H1 (cell line): ENCODE measurements around the gene SHOC1. TPM values are rescaled to one million over a fixed set of nuclear protein-coding genes. Genes with fewer than 3 reads are reported as not detected.

Source experiments
- CTCF ChIA-PET: fragments of 300-600 bp; sonication (Branson Sonifier 250); formaldehyde crosslinking; loops from one replicate; lab custom pipeline; 2021; ENCODE audit not compliant: partially characterized antibody; lab: Charles Lee
- POLR2A ChIA-PET: fragments of 300-600 bp; sonication (Branson Sonifier 250); formaldehyde crosslinking; loops from one replicate; lab custom pipeline; 2021; ENCODE audit warnings: inconsistent platforms; ENCODE audit not compliant: partially characterized antibody; lab: Charles Lee
- DNase-seq, 2 experiments: peaks; one replicate each; pipeline versions ENCODE4 v3.0.0 to v3.0.0-alpha.2; 2010 to 2022; ENCODE audit warnings: low spot score in 2 of 2, low read depth in 1 of 2, mixed read lengths in 1 of 2
- FAIRE-seq: peaks from 2 replicates; lab custom pipeline; 2011; peaks lifted over from hg19 to GRCh38; lab: Jason Lieb, UNC
- H2AFZ ChIP-seq: 2 replicates; pipeline ENCODE4 v1.8.1; 2012; ENCODE audit warnings: low read length, inconsistent platforms
- H2AK5ac ChIP-seq: 2 replicates; pipeline ENCODE4 v1.6.1; 2013; ENCODE audit warnings: low read depth, low read length
- H2BK120ac ChIP-seq: replicated peaks from 2 replicates; pipeline ENCODE3; 2013; ENCODE audit warnings: low read depth, low read length, inconsistent platforms
- H2BK12ac ChIP-seq: 2 replicates; pipeline ENCODE4 v1.6.1; 2013; ENCODE audit warnings: low read depth, low read length
- H2BK15ac ChIP-seq: 2 replicates; pipeline ENCODE4 v1.6.1; 2013; ENCODE audit warnings: low read length
- H2BK20ac ChIP-seq: 2 replicates; pipeline ENCODE4 v1.6.1; 2013; ENCODE audit warnings: low read length
- H2BK5ac ChIP-seq: 2 replicates; pipeline ENCODE4 v1.6.1; 2013; ENCODE audit warnings: low read depth, low read length
- H3K14ac ChIP-seq: 2 replicates; pipeline ENCODE4 v1.6.1; 2013; ENCODE audit warnings: inconsistent platforms; ENCODE audit not compliant: insufficient read length
- H3K18ac ChIP-seq: 2 replicates; pipeline ENCODE4 v1.6.1; 2013; ENCODE audit warnings: low read length; ENCODE audit errors: extremely low read depth
- H3K23ac ChIP-seq: 2 replicates; pipeline ENCODE4 v1.6.1; 2013; ENCODE audit warnings: inconsistent platforms; ENCODE audit not compliant: insufficient read length
- H3K23me2 ChIP-seq: 2 replicates; pipeline ENCODE4 v1.6.1; 2013; ENCODE audit warnings: low read depth, low read length
- H3K27ac ChIP-seq: 2 replicates; pipeline ENCODE4 v1.6.1; 2011; ENCODE audit warnings: low read depth, low read length, inconsistent platforms
- H3K27me3 ChIP-seq, 4 experiments: replicated peaks in 1 of 4; 1 replicate in 1 of 4; 2 replicates in 3 of 4; pipeline versions ENCODE4 v1.6.1 to v1.8.1; 2011 to 2013; ENCODE audit warnings: low read length in 3 of 4, mild to moderate bottlenecking in 3 of 4, inconsistent platforms in 2 of 4, mixed read lengths in 2 of 4, moderate library complexity in 1 of 4; ENCODE audit not compliant: control insufficient read depth in 3 of 4, insufficient read depth in 3 of 4; ENCODE audit errors: extremely low read depth in 1 of 4
- H3K36me3 ChIP-seq, 4 experiments: 2 replicates each; pipeline versions ENCODE4 v1.6.1 to v1.8.1; 2011 to 2013; ENCODE audit warnings: mild to moderate bottlenecking in 4 of 4, low read length in 3 of 4, moderate library complexity in 2 of 4, control low read depth in 1 of 4, inconsistent platforms in 1 of 4; ENCODE audit not compliant: insufficient read depth in 4 of 4, control insufficient read depth in 2 of 4
- H3K4ac ChIP-seq: replicated peaks from 2 replicates; pipeline ENCODE3; 2013; ENCODE audit warnings: low read length, low read depth, mixed read lengths, inconsistent platforms; ENCODE audit not compliant: insufficient read length
- H3K4me1 ChIP-seq, 4 experiments: replicated peaks in 1 of 4; 1 replicate in 1 of 4; 2 replicates in 3 of 4; pipeline versions ENCODE4 v1.6.1 to v1.8.1; 2011 to 2013; ENCODE audit warnings: low read length in 3 of 4, inconsistent platforms in 2 of 4, mixed read lengths in 1 of 4; ENCODE audit not compliant: insufficient read depth in 4 of 4, control insufficient read depth in 3 of 4
- H3K4me2 ChIP-seq, 2 experiments: 2 replicates each; pipeline versions ENCODE4 v1.6.1 to v1.8.1; 2011 to 2013; ENCODE audit warnings: low read depth in 2 of 2, low read length in 2 of 2, control low read depth in 1 of 2, inconsistent platforms in 1 of 2, mild to moderate bottlenecking in 1 of 2; ENCODE audit not compliant: insufficient read depth in 1 of 2
- H3K4me3 ChIP-seq, 4 experiments: fragments of 200-600, 300-600 bp in 1 of 4; sonication (generic), shearing (Covaris generic), sonication (Bioruptor Twin) in 1 of 4; 2 replicates each; pipeline versions ENCODE4 v1.5.1 to v1.8.1; 2011 to 2016; ENCODE audit warnings: low read length in 4 of 4, low read depth in 3 of 4, control low read depth in 2 of 4, inconsistent platforms in 2 of 4, mild to moderate bottlenecking in 2 of 4, mixed read lengths in 1 of 4, moderate library complexity in 1 of 4; ENCODE audit not compliant: insufficient read depth in 2 of 4; ENCODE audit errors: extremely low read depth in 1 of 4
- H3K56ac ChIP-seq: replicated peaks from 2 replicates; pipeline ENCODE3; 2013; ENCODE audit warnings: low read depth, mild to moderate bottlenecking, mixed read lengths, low read length, inconsistent platforms; ENCODE audit not compliant: insufficient read length
- H3K79me1 ChIP-seq: 2 replicates; pipeline ENCODE4 v1.6.1; 2013; ENCODE audit warnings: low read depth, low read length, control low read depth
- H3K79me2 ChIP-seq, 2 experiments: 2 replicates each; pipeline versions ENCODE4 v1.6.1 to v1.8.1; 2012 to 2013; ENCODE audit warnings: low read length in 2 of 2, mild to moderate bottlenecking in 2 of 2, inconsistent platforms in 1 of 2; ENCODE audit not compliant: insufficient read depth in 2 of 2, control insufficient read depth in 1 of 2
- H3K9ac ChIP-seq, 4 experiments: replicated peaks in 1 of 4; 1 replicate in 1 of 4; 2 replicates in 3 of 4; pipeline versions ENCODE4 v1.6.1 to v1.8.1; 2011 to 2013; ENCODE audit warnings: low read depth in 3 of 4, low read length in 3 of 4, control low read depth in 2 of 4, mild to moderate bottlenecking in 2 of 4, moderate library complexity in 2 of 4, inconsistent platforms in 1 of 4; ENCODE audit errors: extremely low read depth in 1 of 4
- H3K9me3 ChIP-seq, 2 experiments: 2 replicates each; pipeline versions ENCODE4 v1.6.1 to v1.8.1; 2012 to 2013; ENCODE audit warnings: mild to moderate bottlenecking in 2 of 2, moderate library complexity in 2 of 2, control low read depth in 1 of 2, inconsistent platforms in 1 of 2, low read depth in 1 of 2, low read length in 1 of 2, mixed read lengths in 1 of 2; ENCODE audit not compliant: insufficient read depth in 2 of 2
- H4K20me1 ChIP-seq, 2 experiments: replicated peaks in 1 of 2; 2 replicates each; pipeline versions ENCODE3 to v1.8.1; 2011 to 2013; ENCODE audit warnings: inconsistent platforms in 2 of 2, low read length in 2 of 2, mild to moderate bottlenecking in 1 of 2; ENCODE audit not compliant: insufficient read depth in 2 of 2, control insufficient read depth in 1 of 2
- H4K5ac ChIP-seq: 2 replicates; pipeline ENCODE4 v1.6.1; 2013; ENCODE audit warnings: low read length, low read depth, mixed read lengths, inconsistent platforms; ENCODE audit not compliant: insufficient read length
- H4K8ac ChIP-seq: 2 replicates; pipeline ENCODE4 v1.8.0; 2013; ENCODE audit warnings: mild to moderate bottlenecking, moderate library complexity, low read length, inconsistent platforms; ENCODE audit not compliant: insufficient read depth; ENCODE audit errors: extremely low read depth
- H4K91ac ChIP-seq: replicated peaks from 2 replicates; pipeline ENCODE3; 2013; ENCODE audit warnings: low read length, mixed read lengths, inconsistent platforms; ENCODE audit not compliant: insufficient read length
- BACH1 ChIP-seq: IDR thresholded peaks from 2 replicates; pipeline ENCODE4 v1.6.1; 2012; ENCODE audit warnings: low read length, improper control_type of control experiment
- BRCA1 ChIP-seq: IDR thresholded peaks from 2 replicates; pipeline ENCODE4 v1.6.1; 2012; ENCODE audit warnings: low read depth, low read length, improper control_type of control experiment
- EGR1 ChIP-seq: IDR thresholded peaks from 2 replicates; pipeline ENCODE4 v1.6.1; 2011; ENCODE audit warnings: low read depth, low read length, borderline replicate concordance
- EP300 ChIP-seq, 2 experiments: IDR thresholded peaks; 1 replicate in 1 of 2; 2 replicates in 1 of 2; pipeline ENCODE4 v1.6.1; 2011 to 2012; ENCODE audit warnings: low read depth in 2 of 2, low read length in 2 of 2, mild to moderate bottlenecking in 2 of 2, borderline replicate concordance in 1 of 2, inconsistent platforms in 1 of 2, moderate library complexity in 1 of 2
- KDM1A ChIP-seq: fragments of 200-600, 300-600 bp; sonication (generic); IDR thresholded peaks from 2 replicates; pipeline ENCODE4 v1.7.1; 2016; ENCODE audit warnings: mild to moderate bottlenecking, low read length, borderline replicate concordance
- NANOG ChIP-seq: IDR thresholded peaks from 2 replicates; pipeline ENCODE4 v1.6.1; 2011; ENCODE audit warnings: low read length, low read depth, mild to moderate bottlenecking, inconsistent platforms; ENCODE audit not compliant: insufficient read depth, poor library complexity, severe bottlenecking
- POLR2AphosphoS5 ChIP-seq: IDR thresholded peaks from 2 replicates; pipeline ENCODE4 v1.6.1; 2011; ENCODE audit warnings: low read depth, low read length
- POU5F1 ChIP-seq: IDR thresholded peaks from 2 replicates; pipeline ENCODE4 v1.6.1; 2011; ENCODE audit warnings: low read depth, mild to moderate bottlenecking, low read length, moderate library complexity
- SIX5 ChIP-seq: IDR thresholded peaks from 2 replicates; pipeline ENCODE4 v1.6.1; 2011; ENCODE audit warnings: mild to moderate bottlenecking, low read depth, low read length
- SUZ12 ChIP-seq: fragments of 200-600 bp; sonication (generic); IDR thresholded peaks from 2 replicates; pipeline ENCODE4 v1.6.1; 2012; ENCODE audit warnings: mild to moderate bottlenecking, inconsistent platforms, low read length, moderate library complexity, mixed read lengths
- TBP ChIP-seq: IDR thresholded peaks from 2 replicates; pipeline ENCODE4 v1.6.1; 2011; ENCODE audit warnings: low read depth, low read length, improper control_type of control experiment
- TEAD4 ChIP-seq: IDR thresholded peaks from 2 replicates; pipeline ENCODE4 v1.6.1; 2012; ENCODE audit warnings: low read depth, low read length, inconsistent platforms, mixed read lengths
- YY1 ChIP-seq: IDR thresholded peaks from 2 replicates; pipeline ENCODE4 v1.6.1; 2011; ENCODE audit warnings: low read depth, mild to moderate bottlenecking, low read length
- WGBS, 2 experiments: shearing (Covaris generic) in 1 of 2; methylation state at CpG; one replicate each; pipeline versions ENCODE4 v1.1.6 to v1.1.7; 2013 to 2015; ENCODE audit warnings: low lambda C conversion rate in 2 of 2, mixed read lengths in 2 of 2, inconsistent platforms in 1 of 2, low coverage in 1 of 2, missing lambda C conversion rate in 1 of 2; ENCODE audit not compliant: insufficient replicate concordance in 2 of 2, insufficient coverage in 1 of 2, insufficient read length in 1 of 2; ENCODE audit errors: extremely low coverage in 1 of 2, missing lambda C conversion rate in 1 of 2; 5-methylcytosine and 5-hydroxymethylcytosine counted together
- polyA plus RNA-seq, 7 experiments: library from polyadenylated mRNA; depleted of rRNA in 3 of 7; stranded (reverse) in 5 of 7; unstranded in 2 of 7; fragments of >200 nt in 5 of 7; fragments of 200-250 nt in 2 of 7; gene quantifications; 1 replicate in 5 of 7; 2 replicates in 1 of 7; 4 replicates in 1 of 7; pipeline versions ENCODE4 v1.2.1 to v1.2.3, GENCODE V29; 2011 to 2013; ENCODE audit warnings: missing spikeins in 2 of 7, mixed read lengths in 2 of 7
- total RNA-seq: library from RNA; stranded (reverse); fragmentation: NEBNext Ultra II Directional; extraction: Animal tissue kit (Norgen Biotek cat#: 25700); gene quantifications from 2 replicates; pipeline ENCODE4 v1.2.1, GENCODE V29; 2021

Gene SHOC1
- total and polyA plus RNA-seq, 2 of the 8 experiments (the other 6 are each of a cell fraction or from before 2014, with no cell fraction given) = not detected

GRCh38 chr9:111839387-111839786 lies 44.6 kb upstream of the SHOC1 start:
- Histone ChIP-seq H3K9me3 (no peaks in the 10 kb centered on the region), H2BK20ac (no peak overlapping the region), H3K79me2 (no peaks in the 10 kb centered on the region), H3K23me2 (no peaks in the 10 kb centered on the region; the same call in 1 of the 2 replicates), H3K4me1 (no peaks in the 10 kb centered on the region), H3K14ac (no peak overlapping the region), H3K4me2 (no peak overlapping the region), H3K9ac (no peak overlapping the region), H3K36me3 (no peaks in the 10 kb centered on the region), H3K27me3 (no peaks in the 10 kb centered on the region), H4K5ac (no peak overlapping the region), H3K4ac (no peak overlapping the region), H4K20me1 (no peaks in the 10 kb centered on the region), H4K91ac (no peak overlapping the region), H2BK12ac (no peak overlapping the region), H3K4me3 (no peak overlapping the region), H2BK5ac (no peak overlapping the region), H3K56ac (no peak overlapping the region), H2AK5ac (no peak overlapping the region), H2AFZ (no peak overlapping the region; the same call in 1 of the 2 replicates), H3K23ac (no peak overlapping the region), H3K27ac (no peak overlapping the region), H2BK120ac (no peak overlapping the region), H3K79me1 (no peaks in the 10 kb centered on the region), H4K8ac (no peak overlapping the region), H2BK15ac (no peak overlapping the region), H3K18ac (no peak overlapping the region)
- 90% methylated on average over 6 of the region's 6 CpGs; no CpG with 5 or more reads in 1 of the 2 experiments for WGBS, 2 experiments
- CTCF ChIA-PET = no interaction called here
- no peak for DNase-seq
- POLR2A ChIA-PET = no interaction called here
- FAIRE-seq = no peak
- TF ChIP-seq TBP (no peak), KDM1A (no peak), SIX5 (no peak), TEAD4 (no peak), BRCA1 (no peak), SUZ12 (no peak), BACH1 (no peak), POLR2AphosphoS5 (no peak), EGR1 (no peak), NANOG (no peak), YY1 (no peak), EP300 (IDR thresholded peaks at IDR 0.05; ENCODE audit: borderline replicate concordance in 1 of 2, low read depth in 2 of 2, low read length in 2 of 2) (no peak), POU5F1 (no peak)
